GM12878 (cell line): ENCODE results near the gene TBC1D1. TPM values are rescaled to one million over a fixed set of nuclear protein-coding genes. Genes with fewer than 3 reads are reported as not detected.

Experiments used
- ATAC-seq: fragments of 200-7000 bp; cut with Tn5 transposase; 3 replicates; pipeline ENCODE4 v1.9.1; 2020; ENCODE audit warnings: mild to moderate bottlenecking, moderate library complexity
- BruUV-seq: library from RNA; stranded (reverse); fragments of 400-500 nt; replicated peaks from 2 replicates; lab custom pipeline; 2021; lab: Mats Ljungman, UMichigan
- CTCF ChIA-PET: fragments of 300-600 bp; sonication (Branson Sonifier 250); formaldehyde crosslinking; extraction: SDS; loops from one replicate; lab custom pipeline; 2021; ENCODE audit warnings: inconsistent platforms; lab: Yijun Ruan, JAX
- POLR2A ChIA-PET: fragments of 350-600 bp; formaldehyde crosslinking; extraction: SDS; loops from one replicate; lab custom pipeline; 2021; ENCODE audit warnings: inconsistent platforms; lab: Charles Lee
- RAD21 ChIA-PET: fragments of 300-600 bp; sonication (Branson Sonifier 250); formaldehyde crosslinking; loops from one replicate; lab custom pipeline; 2023; ENCODE audit warnings: antibody characterized with exemption; ENCODE audit not compliant: unreplicated experiment; lab: Charles Lee
- SMC1A ChIA-PET: fragments of 300-600 bp; sonication (Branson Sonifier 250); formaldehyde crosslinking; loops from one replicate; lab custom pipeline; 2023; ENCODE audit not compliant: unreplicated experiment, uncharacterized antibody; lab: Charles Lee
- DNase-seq: peaks from one replicate; pipeline ENCODE4 v3.0.0-alpha.2; 2011; ENCODE audit warnings: low read depth, low spot score
- FAIRE-seq: peaks from 3 replicates; lab custom pipeline; 2011; peaks lifted over from hg19 to GRCh38; lab: Jason Lieb, UNC
- H2AFZ ChIP-seq: 2 replicates; pipeline ENCODE4 v1.6.0; 2011; ENCODE audit warnings: low read depth, low read length, control low read depth; ENCODE audit not compliant: control insufficient read depth
- H3K27ac ChIP-seq: 2 replicates; pipeline ENCODE4 v1.5.1; 2011; ENCODE audit warnings: control low read depth; ENCODE audit not compliant: control insufficient read depth, insufficient read depth
- H3K27me3 ChIP-seq, 2 experiments: replicated peaks in 1 of 2; 2 replicates each; pipeline versions ENCODE4 v1.6.0 to v1.6.1; 2011; ENCODE audit warnings: low read length in 1 of 2; ENCODE audit not compliant: control insufficient read depth in 2 of 2, insufficient read depth in 2 of 2
- H3K36me3 ChIP-seq, 2 experiments: 2 replicates each; pipeline ENCODE4 v1.5.1; 2011; ENCODE audit warnings: low read length in 1 of 2; ENCODE audit not compliant: control insufficient read depth in 2 of 2, insufficient read depth in 2 of 2
- H3K4me1 ChIP-seq: 2 replicates; pipeline ENCODE4 v1.6.1; 2011; ENCODE audit warnings: mild to moderate bottlenecking, low read length, moderate library complexity, mixed read lengths; ENCODE audit not compliant: control insufficient read depth, insufficient read depth
- H3K4me2 ChIP-seq: 2 replicates; pipeline ENCODE4 v1.6.0; 2011; ENCODE audit warnings: control low read depth; ENCODE audit not compliant: control insufficient read depth, insufficient read depth
- H3K4me3 ChIP-seq: fragments of 200-600 bp; sonication (generic); 2 replicates; pipeline ENCODE4 v1.5.1; 2016
- H3K79me2 ChIP-seq: 2 replicates; pipeline ENCODE4 v1.6.0; 2011; ENCODE audit warnings: low read length; ENCODE audit not compliant: control insufficient read depth, insufficient read depth
- H3K9ac ChIP-seq: 2 replicates; pipeline ENCODE4 v1.8.0; 2011; ENCODE audit warnings: low read length, control low read depth, mixed read lengths; ENCODE audit not compliant: control insufficient read depth, insufficient read depth
- H3K9me3 ChIP-seq: replicated peaks from 3 replicates; pipeline ENCODE4 v1.5.1; 2011; ENCODE audit warnings: mild to moderate bottlenecking, low read length; ENCODE audit not compliant: control insufficient read depth, insufficient read depth
- H4K20me1 ChIP-seq: 2 replicates; pipeline ENCODE4 v1.6.0; 2011; ENCODE audit not compliant: control insufficient read depth, insufficient read depth
- CHD1 ChIP-seq: IDR thresholded peaks from 2 replicates; pipeline ENCODE4 v1.6.1; 2012; ENCODE audit warnings: low read depth, low read length, improper control_type of control experiment
- CHD2 ChIP-seq: IDR thresholded peaks from 2 replicates; pipeline ENCODE4 v1.6.1; 2011; ENCODE audit warnings: low read depth, low read length, improper control_type of control experiment, borderline replicate concordance
- CHD4 ChIP-seq: fragments of 200-600 bp; sonication (generic); IDR thresholded peaks from 2 replicates; pipeline ENCODE4 v1.6.1; 2016; ENCODE audit warnings: mild to moderate bottlenecking
- CREB1 ChIP-seq: IDR thresholded peaks from 2 replicates; pipeline ENCODE4 v1.6.1; 2012; ENCODE audit warnings: low read depth, mild to moderate bottlenecking, inconsistent platforms
- DPF2 ChIP-seq: fragments of 450-650 bp; IDR thresholded peaks from 2 replicates; pipeline ENCODE4 v1.6.1; 2017; ENCODE audit warnings: mild to moderate bottlenecking
- EP300 ChIP-seq, 2 experiments: fragments of 150-350 bp in 1 of 2; IDR thresholded peaks; 2 replicates each; pipeline ENCODE4 v1.6.1; 2011 to 2012; ENCODE audit warnings: low read depth in 2 of 2, low read length in 2 of 2, borderline replicate concordance in 1 of 2, improper control_type of control experiment in 1 of 2, inconsistent platforms in 1 of 2; ENCODE audit not compliant: control insufficient read depth in 1 of 2
- GABPA ChIP-seq: IDR thresholded peaks from 2 replicates; pipeline ENCODE4 v1.6.1; 2014; ENCODE audit warnings: antibody characterized with exemption, low read depth, mild to moderate bottlenecking, inconsistent platforms
- KLF5 ChIP-seq: fragments of 450-650 bp; IDR thresholded peaks from 2 replicates; pipeline ENCODE4 v1.6.1; 2014; ENCODE audit warnings: mild to moderate bottlenecking; ENCODE audit not compliant: partially characterized antibody
- MYB ChIP-seq: fragments of 150-350 bp; IDR thresholded peaks from 2 replicates; pipeline ENCODE4 v1.6.1; 2014; ENCODE audit warnings: mild to moderate bottlenecking, low read depth, low read length, borderline replicate concordance
- NFYB ChIP-seq: IDR thresholded peaks from 2 replicates; pipeline ENCODE4 v1.6.1; 2011; ENCODE audit warnings: low read depth, mild to moderate bottlenecking, low read length, improper control_type of control experiment, moderate library complexity; ENCODE audit not compliant: insufficient read depth
- NR2C1 ChIP-seq: fragments of 450-650 bp; IDR thresholded peaks from 2 replicates; pipeline ENCODE4 v1.6.1; 2017; ENCODE audit warnings: antibody characterized with exemption, mild to moderate bottlenecking, moderate library complexity
- PAX8 ChIP-seq: fragments of 450-650 bp; IDR thresholded peaks from 2 replicates; pipeline ENCODE4 v1.6.1; 2017; ENCODE audit warnings: mild to moderate bottlenecking, moderate library complexity
- SREBF1 ChIP-seq: IDR thresholded peaks from 2 replicates; pipeline ENCODE4 v1.6.1; 2012; ENCODE audit warnings: mild to moderate bottlenecking, low read length
- TAF1 ChIP-seq: IDR thresholded peaks from 2 replicates; pipeline ENCODE4 v1.6.1; 2011; ENCODE audit warnings: mild to moderate bottlenecking, low read depth, low read length, borderline replicate concordance
- TCF3 ChIP-seq: IDR thresholded peaks from 2 replicates; pipeline ENCODE4 v1.6.1; 2012; ENCODE audit warnings: low read depth, mild to moderate bottlenecking, low read length, borderline replicate concordance; ENCODE audit not compliant: insufficient read depth
- ZBED1 ChIP-seq: IDR thresholded peaks from 2 replicates; pipeline ENCODE4 v1.6.1; 2016; ENCODE audit warnings: borderline replicate concordance
- ZNF622 ChIP-seq: fragments of 450-650 bp; IDR thresholded peaks from 2 replicates; pipeline ENCODE4 v1.6.1; 2017; ENCODE audit warnings: mild to moderate bottlenecking, inconsistent platforms
- WGBS: methylation state at CpG from one replicate; pipeline ENCODE4 v1.1.6; 2016; ENCODE audit warnings: low lambda C conversion rate; ENCODE audit not compliant: insufficient replicate concordance, insufficient coverage; ENCODE audit errors: missing lambda C conversion rate; 5-methylcytosine and 5-hydroxymethylcytosine counted together
- in situ Hi-C: fragments of 300-500 bp; cut with MboI; formaldehyde crosslinking; loops from 9 replicates; pipeline ENCODE4 v1.14.3; 2018; ENCODE audit warnings: mixed read lengths
- intact Hi-C: fragments of 100-400 bp; cut with micrococcal nuclease; formaldehyde crosslinking; loops from one replicate; pipeline ENCODE4 v1.14.2; 2022; ENCODE audit not compliant: unreplicated experiment
- polyA plus RNA-seq, 11 experiments: library from polyadenylated mRNA; depleted of rRNA in 4 of 11; unstranded in 6 of 11; stranded (reverse) in 5 of 11; fragments of >200 nt; fragmentation: Nextera tagmentation in 4 of 11; fragmentation: Illumina TruSeq in 1 of 11; extraction: Ambion mirVana in 4 of 11; extraction: Trizol in 1 of 11; gene quantifications; 1 replicate in 1 of 11; 2 replicates in 10 of 11; pipeline versions ENCODE4 v1.2.1 to v1.2.3, GENCODE V29; 2011 to 2016; ENCODE audit warnings: inconsistent platforms in 2 of 11, missing spikeins in 2 of 11, low read depth in 1 of 11
- total RNA-seq, 4 experiments: library from RNA; depleted of rRNA in 3 of 4; stranded (reverse); fragments of >200 nt in 3 of 4; fragmentation: Illumina TruSeq in 1 of 4; extraction: Trizol in 1 of 4; gene quantifications; 2 replicates each; pipeline versions ENCODE4 v1.2.1 to v1.2.3, GENCODE V29; 2013 to 2021
- TF ChIP-seq, protein P1 (sequence below): fragments of 150-350 bp; IDR thresholded peaks from 2 replicates; pipeline ENCODE4 v1.6.1; 2016; ENCODE audit warnings: low read depth, low read length

The TBC1D1 gene
- total and polyA plus RNA-seq, 10 of the 15 experiments (the other 5 are each of a cell fraction or from before 2014, with no cell fraction given): 5.3 to 102 (median 57.8) TPM

DNA sequence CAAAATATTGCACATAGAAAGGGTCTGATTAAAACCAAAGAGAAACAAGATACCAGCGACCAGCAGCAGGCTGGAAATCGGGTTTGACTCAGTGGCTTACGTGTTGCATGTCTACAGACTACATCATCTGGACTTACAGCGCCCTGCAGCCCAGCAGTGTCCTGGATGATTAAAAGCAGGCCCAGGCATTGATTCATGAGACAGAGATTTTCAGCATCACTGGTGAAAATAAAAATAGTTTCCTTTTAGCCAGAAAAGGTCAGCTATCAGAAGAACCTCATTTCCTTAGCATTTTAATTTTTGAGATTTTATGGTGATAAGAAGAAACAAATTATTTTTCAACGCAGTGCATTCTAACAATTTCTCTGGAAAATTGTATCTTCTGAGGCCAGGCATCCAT, 259.9 kb downstream of the TBC1D1 start:
- Histone ChIP-seq H3K9me3 (no peaks in the 10 kb centered on the region), H3K27ac (no peak overlapping the region), H3K9ac (no peak overlapping the region), H3K36me3 (no peaks in the 10 kb centered on the region), H3K4me2 (no peak overlapping the region), H3K79me2 (no peaks in the 10 kb centered on the region), H2AFZ (no peak overlapping the region), H3K27me3 (no peaks in the 10 kb centered on the region), H3K4me3 (no peak overlapping the region), H3K4me1 (no peaks in the 10 kb centered on the region; the same call in 1 of the 2 replicates), H4K20me1 (no peaks in the 10 kb centered on the region)
- in situ Hi-C loops: no loop called here
- ATAC-seq (no peak), FAIRE-seq (no peak), DNase-seq (no peak)
- RAD21 ChIA-PET: interaction anchor here (1.0 kb wide), 1 partner anchor 18 kb away, joined by 3 read pairs; no protein-coding TSS in a partner anchor
- WGBS: over 99% methylated on average over 5 of the region's 5 CpGs
- CTCF ChIA-PET: interaction anchor here (0.6 to 1.4 kb wide), 3 partner anchors 10 to 1871 kb away, joined by 3 to 7 read pairs (median 3); no protein-coding TSS in a partner anchor
- BruUV-seq: no TSS peak
- TF ChIP-seq CHD2 (no peak), TAF1 (no peak), GABPA (no peak), KLF5 (no peak), CREB1 (no peak), CHD4 (no peak), PAX8 (no peak), SREBF1 (no peak), ZNF622 (no peak), NFYB (no peak), NR2C1 (no peak), ZBED1 (no peak), CHD1 (no peak), DPF2 (no peak), MYB (no peak), TCF3 (no peak), EP300 (IDR thresholded peaks at IDR 0.05; ENCODE audit: borderline replicate concordance in 1 of 2, control insufficient read depth in 1 of 2, low read depth in 2 of 2, low read length in 2 of 2) (no peak)
- TF ChIP-seq, protein P1, sequence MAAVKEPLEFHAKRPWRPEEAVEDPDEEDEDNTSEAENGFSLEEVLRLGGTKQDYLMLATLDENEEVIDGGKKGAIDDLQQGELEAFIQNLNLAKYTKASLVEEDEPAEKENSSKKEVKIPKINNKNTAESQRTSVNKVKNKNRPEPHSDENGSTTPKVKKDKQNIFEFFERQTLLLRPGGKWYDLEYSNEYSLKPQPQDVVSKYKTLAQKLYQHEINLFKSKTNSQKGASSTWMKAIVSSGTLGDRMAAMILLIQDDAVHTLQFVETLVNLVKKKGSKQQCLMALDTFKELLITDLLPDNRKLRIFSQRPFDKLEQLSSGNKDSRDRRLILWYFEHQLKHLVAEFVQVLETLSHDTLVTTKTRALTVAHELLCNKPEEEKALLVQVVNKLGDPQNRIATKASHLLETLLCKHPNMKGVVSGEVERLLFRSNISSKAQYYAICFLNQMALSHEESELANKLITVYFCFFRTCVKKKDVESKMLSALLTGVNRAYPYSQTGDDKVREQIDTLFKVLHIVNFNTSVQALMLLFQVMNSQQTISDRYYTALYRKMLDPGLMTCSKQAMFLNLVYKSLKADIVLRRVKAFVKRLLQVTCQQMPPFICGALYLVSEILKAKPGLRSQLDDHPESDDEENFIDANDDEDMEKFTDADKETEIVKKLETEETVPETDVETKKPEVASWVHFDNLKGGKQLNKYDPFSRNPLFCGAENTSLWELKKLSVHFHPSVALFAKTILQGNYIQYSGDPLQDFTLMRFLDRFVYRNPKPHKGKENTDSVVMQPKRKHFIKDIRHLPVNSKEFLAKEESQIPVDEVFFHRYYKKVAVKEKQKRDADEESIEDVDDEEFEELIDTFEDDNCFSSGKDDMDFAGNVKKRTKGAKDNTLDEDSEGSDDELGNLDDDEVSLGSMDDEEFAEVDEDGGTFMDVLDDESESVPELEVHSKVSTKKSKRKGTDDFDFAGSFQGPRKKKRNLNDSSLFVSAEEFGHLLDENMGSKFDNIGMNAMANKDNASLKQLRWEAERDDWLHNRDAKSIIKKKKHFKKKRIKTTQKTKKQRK: no peak
- intact Hi-C loops: no loop called here
- SMC1A ChIA-PET: interaction anchor here (0.8 to 2.0 kb wide), 3 partner anchors 10 to 18 kb away, joined by 3 to 6 read pairs (median 3); no protein-coding TSS in a partner anchor
- POLR2A ChIA-PET: interaction anchor here (0.7 kb wide), 1 partner anchor 9 kb away, joined by 3 read pairs; no protein-coding TSS in a partner anchor
